ENCODE results near the gene KCNQ1.

GRCh38 chr11:2439820-2440219 is 5.0 kb upstream of the KCNQ1 start:
- no peak for TF ChIP-seq ZFP3 (CRISPR knock-in tag; IDR thresholded peaks at IDR 0.05)
- TF ChIP-seq GLIS3 (CRISPR knock-in tag; IDR thresholded peaks at IDR 0.05): no peak
- no peak for TF ChIP-seq RARB (CRISPR knock-in tag; IDR thresholded peaks at IDR 0.05)
- no peak for TF ChIP-seq ZC3H10 (CRISPR knock-in tag; IDR thresholded peaks at IDR 0.05)
- no peak for TF ChIP-seq PATZ1 (CRISPR knock-in tag; IDR thresholded peaks at IDR 0.05; ENCODE audit: borderline replicate concordance)
- no peak for TF ChIP-seq ZNF70 (CRISPR knock-in tag; IDR thresholded peaks at IDR 0.05)
- no peak for TF ChIP-seq PPARA (CRISPR knock-in tag; IDR thresholded peaks at IDR 0.05; ENCODE audit: borderline replicate concordance)
- TF ChIP-seq TOX (CRISPR knock-in tag; IDR thresholded peaks at IDR 0.05; ENCODE audit: borderline replicate concordance): no peak
- TF ChIP-seq ZNF565 (CRISPR knock-in tag; conservative IDR thresholded peaks at IDR 0.05; ENCODE audit: low read depth): no peak
- TF ChIP-seq SNAI2 (CRISPR knock-in tag; IDR thresholded peaks at IDR 0.05): no peak
- no peak for TF ChIP-seq CSRNP3 (CRISPR knock-in tag; IDR thresholded peaks at IDR 0.05)
- no peak for TF ChIP-seq ARNTL (CRISPR knock-in tag; IDR thresholded peaks at IDR 0.05; ENCODE audit: borderline replicate concordance, low read depth)
- TF ChIP-seq ESRRG (CRISPR knock-in tag; IDR thresholded peaks at IDR 0.05): no peak
- TF ChIP-seq CREB5 (CRISPR knock-in tag; IDR thresholded peaks at IDR 0.05; ENCODE audit: low read depth): no peak

All from SK-N-SH treated with all-trans-retinoic acid at 6 μM for 48 hours (cell line).